HG03175 (cell line): ENCODE measurements around the gene PI16.

Experiments used
- ATAC-seq: cut with Tn5 transposase; IDR thresholded peaks from one replicate; pipeline ENCODE4 v1.9.1; 2021; ENCODE audit warnings: mild to moderate bottlenecking, moderate library complexity; ENCODE audit not compliant: unreplicated experiment

Gene PI16

GRCh38 chr6:36997811-36998722, 43.5 kb downstream of the PI16 start:
- ATAC-seq = no peak

GRCh38 chr6:36998723-36999038, 44.1 kb downstream of the PI16 start:
- no peak for ATAC-seq

- no peak for ATAC-seq
Observed at GRCh38 chr6:36999061-36999750, 44.7 kb downstream of the PI16 start.

- ATAC-seq = no peak
Observed at GRCh38 chr6:36999751-37000125, 45.2 kb downstream of the PI16 start.

GRCh38 chr6:37004044-37004980, 49.8 kb downstream of the PI16 start:
- peak; percentile 32 for ATAC-seq

- ATAC-seq = peak; percentile 75
Observed at GRCh38 chr6:37005061-37005810, 50.7 kb downstream of the PI16 start, which contains the start of gene FGD2. FGD2 (plus strand) TSS chr6:37005655; CDS start chr6:37005818, 163 bp downstream.

GRCh38 chr6:37005827-37006567, 51.5 kb downstream of the PI16 start:
- ATAC-seq = peak; percentile 2

GRCh38 chr6:37006793-37007339, 52.3 kb downstream of the PI16 start:
- ATAC-seq = no peak

- peak; percentile 32 for ATAC-seq
Observed at GRCh38 chr6:37007340-37008043, 53.0 kb downstream of the PI16 start.

GRCh38 chr6:37008484-37009465, 54.2 kb downstream of the PI16 start:
- ATAC-seq = no peak

GRCh38 chr6:37010402-37010892, 55.9 kb downstream of the PI16 start:
- ATAC-seq = no peak

- ATAC-seq = no peak
Observed at GRCh38 chr6:37011656-37012378, 57.3 kb downstream of the PI16 start.

GRCh38 chr6:37013516-37014491, 59.3 kb downstream of the PI16 start:
- no peak for ATAC-seq
